CD4-positive, CD25-positive, alpha-beta regulatory T cell (primary cell): ENCODE results near the gene HTR6. TPM values are rescaled to one million over a fixed set of nuclear protein-coding genes. Genes with fewer than 3 reads are reported as not detected.

Experiments
- ATAC-seq, 2 donors: fragments of 150-1000 bp; cut with Tn5 transposase; one replicate each; pipeline ENCODE4 v1.10.0; 2021; ENCODE audit warnings: low read depth in 2 of 2, moderate number of reproducible peaks in 2 of 2, moderate library complexity in 1 of 2
- DNase-seq, 3 donors: peaks; one replicate each; pipeline versions ENCODE4 v3.0.0 to v3.0.0-alpha.2; 2012 to 2022; ENCODE audit warnings: mixed read lengths in 1 of 3
- H3K27ac ChIP-seq: one replicate; pipeline ENCODE4 v1.7.0; 2013; ENCODE audit warnings: mild to moderate bottlenecking, low read length; ENCODE audit not compliant: insufficient read depth, poor library complexity, severe bottlenecking
- H3K27me3 ChIP-seq: one replicate; pipeline ENCODE4 v1.7.0; 2013; ENCODE audit warnings: low read length; ENCODE audit not compliant: control insufficient read depth, insufficient read depth
- H3K36me3 ChIP-seq: one replicate; pipeline ENCODE4 v1.7.0; 2013; ENCODE audit warnings: mild to moderate bottlenecking, low read length, moderate library complexity; ENCODE audit not compliant: control insufficient read depth, insufficient read depth
- H3K4me1 ChIP-seq: 2 replicates; pipeline ENCODE4 v1.7.0; 2013; ENCODE audit warnings: mild to moderate bottlenecking, low read length; ENCODE audit not compliant: insufficient read depth, control insufficient read depth, poor library complexity, severe bottlenecking
- H3K4me3 ChIP-seq: one replicate; pipeline ENCODE4 v1.7.0; 2013; ENCODE audit warnings: low read depth, mild to moderate bottlenecking, low read length, moderate library complexity
- H3K9me3 ChIP-seq, 2 experiments: 1 replicate in 1 of 2; 2 replicates in 1 of 2; pipeline ENCODE4 v1.7.0; 2013; ENCODE audit warnings: low read length in 2 of 2, mild to moderate bottlenecking in 1 of 2, moderate library complexity in 1 of 2; ENCODE audit not compliant: control insufficient read depth in 2 of 2
- H3K27ac Mint-ChIP-seq, 3 donors: one replicate each; pipeline ENCODE4 v1.8.0; 2020 to 2022; ENCODE audit warnings: mild to moderate bottlenecking in 3 of 3, mixed read lengths in 3 of 3, moderate library complexity in 2 of 3
- H3K27me3 Mint-ChIP-seq: one replicate; pipeline ENCODE4 v1.8.0; 2022; ENCODE audit warnings: mild to moderate bottlenecking, mixed read lengths
- H3K36me3 Mint-ChIP-seq: one replicate; pipeline ENCODE4 v1.8.0; 2020; ENCODE audit warnings: mixed read lengths
- H3K4me1 Mint-ChIP-seq, 4 donors: one replicate each; pipeline ENCODE4 v1.8.0; 2020 to 2022; ENCODE audit warnings: mixed read lengths in 4 of 4, mild to moderate bottlenecking in 1 of 4
- H3K4me3 Mint-ChIP-seq, 4 donors: one replicate each; pipeline ENCODE4 v1.8.0; 2020 to 2022; ENCODE audit warnings: mild to moderate bottlenecking in 4 of 4, mixed read lengths in 4 of 4, moderate library complexity in 3 of 4
- H3K9me3 Mint-ChIP-seq, 7 donors: one replicate each; pipeline ENCODE4 v1.8.0; 2020 to 2022; ENCODE audit warnings: mixed read lengths in 7 of 7, mild to moderate bottlenecking in 3 of 7, moderate library complexity in 2 of 7
- polyA plus RNA-seq, 4 donors: library from polyadenylated mRNA; unstranded; fragments of 300-500 nt; fragmentation: Illumina TruSeq; gene quantifications; one replicate each; pipeline ENCODE4 v1.2.3, GENCODE V29; 2021
- total RNA-seq: library from RNA; stranded (reverse); gene quantifications from one replicate; pipeline ENCODE4 v1.2.3, GENCODE V29; 2022

Gene HTR6
- total and polyA plus RNA-seq, 5 donors from 2014 or later, result 0.15 to 0.31 (median 0.19) TPM; not detected in 2

DNA sequence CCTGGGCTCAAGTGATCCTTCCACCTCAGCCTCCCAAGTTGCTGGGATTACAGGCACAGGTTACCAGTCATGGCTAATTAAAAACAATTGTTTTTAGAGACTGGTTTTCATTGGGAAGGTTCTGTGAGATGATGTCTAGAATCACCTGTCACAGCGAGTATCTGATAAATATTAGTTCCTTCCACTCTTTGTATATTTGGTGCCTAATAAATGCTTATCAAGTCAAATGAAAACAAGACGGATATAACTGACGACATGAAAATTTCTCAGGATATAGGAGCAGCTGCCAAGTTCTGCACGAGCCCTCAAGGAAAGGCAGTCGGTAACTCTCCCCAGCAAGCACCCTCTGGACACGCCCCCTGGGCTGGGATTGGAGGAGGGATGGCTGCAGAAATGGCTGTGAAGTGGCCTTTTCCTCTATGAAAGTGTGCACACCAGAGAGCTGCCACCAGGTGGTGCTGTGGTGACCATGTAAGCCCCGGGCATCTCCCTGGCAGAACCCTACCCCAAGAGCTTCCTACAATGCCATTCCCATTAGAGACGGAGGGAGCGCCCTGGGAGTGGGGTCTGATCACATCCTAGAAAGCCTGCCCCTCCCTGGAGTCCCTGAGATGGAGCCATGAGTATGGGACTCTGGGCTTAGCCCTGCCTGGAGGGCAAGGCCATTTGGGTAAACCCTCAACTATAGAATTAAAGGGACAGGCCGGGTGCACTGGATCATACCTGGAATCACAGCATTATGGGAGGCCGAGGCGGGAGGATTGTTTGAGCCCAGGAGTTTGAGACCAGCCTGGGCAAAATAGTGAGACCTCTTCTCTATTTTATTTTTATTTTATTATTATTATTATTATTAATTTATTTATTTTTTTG is 50.9 kb downstream of the HTR6 start:
- H3K4me1 Mint-ChIP-seq, result peaks cover 10 to 14% (median 13%) of the 10 kb centered on the region in 4 donors
- H3K27ac Mint-ChIP-seq, result peak overlapping the region in 2 of 3 donors; percentile 42 to 80
- H3K4me1 ChIP-seq, result no peaks in the 10 kb centered on the region
- no peaks in the 10 kb centered on the region for H3K27me3 Mint-ChIP-seq
- H3K36me3 Mint-ChIP-seq, result peaks cover 30% of the 10 kb centered on the region
- H3K9me3 Mint-ChIP-seq, result no peaks in the 10 kb centered on the region
- H3K4me3 ChIP-seq, result no peak overlapping the region
- no peak overlapping the region for H3K4me3 Mint-ChIP-seq
- H3K36me3 ChIP-seq, result peaks cover 2% of the 10 kb centered on the region
- H3K27me3 ChIP-seq, result no peaks in the 10 kb centered on the region
- ATAC-seq, result peak; percentile 86 to 93
- peak; percentile 61 to 91 (median 68) for DNase-seq
- no peaks in the 10 kb centered on the region for H3K9me3 ChIP-seq
- no peak overlapping the region for H3K27ac ChIP-seq

GRCh38 chr1:19717467-19717866 is 52.8 kb downstream of the HTR6 start:
- no peaks in the 10 kb centered on the region for H3K27me3 ChIP-seq
- H3K4me3 ChIP-seq, result no peak overlapping the region
- Mint-ChIP-seq H3K36me3 (peaks cover 29% of the 10 kb centered on the region), H3K4me1 (peaks cover 5 to 7% (median 6%) of the 10 kb centered on the region in 4 donors), H3K27ac (no peak overlapping the region), H3K27me3 (no peaks in the 10 kb centered on the region), H3K9me3 (no peaks in the 10 kb centered on the region), H3K4me3 (no peak overlapping the region)
- no peaks in the 10 kb centered on the region for H3K4me1 ChIP-seq
- DNase-seq (no peak), ATAC-seq (no peak)
- H3K36me3 ChIP-seq, result peaks cover 2% of the 10 kb centered on the region
- no peaks in the 10 kb centered on the region for H3K9me3 ChIP-seq
- no peak overlapping the region for H3K27ac ChIP-seq

- Histone ChIP-seq H3K4me1 (no peaks in the 10 kb centered on the region), H3K4me3 (no peak overlapping the region), H3K27ac (no peak overlapping the region), H3K36me3 (no peaks in the 10 kb centered on the region), H3K27me3 (no peaks in the 10 kb centered on the region), H3K9me3 (no peaks in the 10 kb centered on the region)
- H3K4me1 Mint-ChIP-seq, result peaks cover 5 to 7% (median 6%) of the 10 kb centered on the region in 4 donors
- H3K4me3 Mint-ChIP-seq, result no peak overlapping the region
- H3K27me3 Mint-ChIP-seq, result no peaks in the 10 kb centered on the region
- no peak for DNase-seq
- ATAC-seq, result no peak
- no peaks in the 10 kb centered on the region for H3K9me3 Mint-ChIP-seq
- H3K27ac Mint-ChIP-seq, result no peak overlapping the region
- peaks cover 23% of the 10 kb centered on the region for H3K36me3 Mint-ChIP-seq
These were observed 55.5 kb downstream of the HTR6 start for GRCh38 chr1:19720174-19720573.

GRCh38 chr1:19720973-19721372 is 56.3 kb downstream of the HTR6 start:
- ATAC-seq, result no peak
- Histone ChIP-seq H3K9me3 (no peaks in the 10 kb centered on the region), H3K4me1 (no peaks in the 10 kb centered on the region), H3K27me3 (no peaks in the 10 kb centered on the region), H3K27ac (no peak overlapping the region), H3K36me3 (peaks cover 2% of the 10 kb centered on the region), H3K4me3 (no peak overlapping the region)
- DNase-seq, result no peak
- H3K36me3 Mint-ChIP-seq, result peaks cover 26% of the 10 kb centered on the region
- H3K27me3 Mint-ChIP-seq, result no peaks in the 10 kb centered on the region
- no peaks in the 10 kb centered on the region for H3K9me3 Mint-ChIP-seq
- peaks cover 0 to 2% (median 0%) of the 10 kb centered on the region in 4 donors for H3K4me1 Mint-ChIP-seq
- no peak overlapping the region for H3K4me3 Mint-ChIP-seq
- peak overlapping the region in 1 of 3 donors; percentile 70 for H3K27ac Mint-ChIP-seq

GRCh38 chr1:19723874-19724273 is 59.2 kb downstream of the HTR6 start:
- H3K4me3 Mint-ChIP-seq, result no peak overlapping the region
- H3K27me3 Mint-ChIP-seq, result no peaks in the 10 kb centered on the region
- no peak for DNase-seq
- Histone ChIP-seq H3K36me3 (peaks cover 9% of the 10 kb centered on the region), H3K27me3 (no peaks in the 10 kb centered on the region), H3K9me3 (no peaks in the 10 kb centered on the region), H3K4me1 (no peaks in the 10 kb centered on the region), H3K4me3 (no peak overlapping the region), H3K27ac (no peak overlapping the region)
- no peaks in the 10 kb centered on the region for H3K9me3 Mint-ChIP-seq
- H3K27ac Mint-ChIP-seq, result peak overlapping the region in 1 of 3 donors; percentile 62
- peaks cover 38% of the 10 kb centered on the region for H3K36me3 Mint-ChIP-seq
- peaks cover 0 to 2% (median 0%) of the 10 kb centered on the region in 4 donors for H3K4me1 Mint-ChIP-seq
- ATAC-seq, result no peak

GRCh38 chr1:19725606-19726005 is 60.9 kb downstream of the HTR6 start:
- Mint-ChIP-seq H3K4me3 (no peak overlapping the region), H3K27me3 (no peaks in the 10 kb centered on the region), H3K4me1 (peaks cover 0 to 2% (median 0%) of the 10 kb centered on the region in 4 donors), H3K36me3 (peaks cover 40% of the 10 kb centered on the region), H3K9me3 (peaks cover 0 to 2% (median 0%) of the 10 kb centered on the region in 7 donors), H3K27ac (no peak overlapping the region)
- ATAC-seq (no peak), DNase-seq (no peak)
- H3K27me3 ChIP-seq, result no peaks in the 10 kb centered on the region
- H3K9me3 ChIP-seq, result no peaks in the 10 kb centered on the region
- H3K36me3 ChIP-seq, result peaks cover 12% of the 10 kb centered on the region
- H3K4me3 ChIP-seq, result no peak overlapping the region
- no peak overlapping the region for H3K27ac ChIP-seq
- no peaks in the 10 kb centered on the region for H3K4me1 ChIP-seq

- Mint-ChIP-seq H3K4me3 (no peak overlapping the region), H3K4me1 (no peaks in the 10 kb centered on the region), H3K36me3 (peaks cover 53% of the 10 kb centered on the region), H3K27ac (peak overlapping the region in 1 of 3 donors; percentile 25), H3K9me3 (peaks cover 0 to 8% (median 0%) of the 10 kb centered on the region in 7 donors), H3K27me3 (no peaks in the 10 kb centered on the region)
- H3K9me3 ChIP-seq, result no peaks in the 10 kb centered on the region
- no peak for DNase-seq
- no peak overlapping the region for H3K27ac ChIP-seq
- H3K4me3 ChIP-seq, result no peak overlapping the region
- no peak for ATAC-seq
- no peaks in the 10 kb centered on the region for H3K4me1 ChIP-seq
- H3K36me3 ChIP-seq, result peaks cover 20% of the 10 kb centered on the region
- no peaks in the 10 kb centered on the region for H3K27me3 ChIP-seq
These were observed 63.9 kb downstream of the HTR6 start for GRCh38 chr1:19728413-19729145.
